IMR-90 (cell line): ENCODE data around the gene MYO9A. TPM values are rescaled to one million over a fixed set of nuclear protein-coding genes. Genes with fewer than 3 reads are reported as not detected.

Experiments used
- ATAC-seq: fragments of 200-7000 bp; cut with Tn5 transposase; 2 replicates; pipeline ENCODE4 v1.9.1; 2020; ENCODE audit warnings: low read depth, mild to moderate bottlenecking, moderate library complexity
- BruUV-seq: library from RNA; stranded (reverse); fragments of 400-500 nt; replicated peaks from 2 replicates; lab custom pipeline; 2021; lab: Mats Ljungman, UMichigan
- CTCF ChIA-PET: fragments of 300-600 bp; formaldehyde crosslinking; extraction: SDS; loops from one replicate; lab custom pipeline; 2021; ENCODE audit warnings: antibody characterized with exemption; lab: Yijun Ruan, JAX
- POLR2A ChIA-PET: fragments of 300-600 bp; sonication (Branson Sonifier 250); formaldehyde crosslinking; loops from one replicate; lab custom pipeline; 2022; ENCODE audit warnings: antibody characterized with exemption; ENCODE audit not compliant: unreplicated experiment; lab: Charles Lee
- DNase-seq: peaks from one replicate; pipeline ENCODE4 v3.0.0; 2013
- H2AFZ ChIP-seq: replicated peaks from 2 replicates; pipeline ENCODE3; 2013; ENCODE audit warnings: low read length, mild to moderate bottlenecking; ENCODE audit not compliant: poor library complexity
- H2AK5ac ChIP-seq: 2 replicates; pipeline ENCODE4 v1.6.1; 2013; ENCODE audit warnings: low read depth, low read length, inconsistent platforms
- H2AK9ac ChIP-seq: replicated peaks from 2 replicates; pipeline ENCODE3; 2013; ENCODE audit warnings: mild to moderate bottlenecking, low read depth, low read length, moderate library complexity; ENCODE audit not compliant: poor library complexity
- H2BK120ac ChIP-seq: 2 replicates; pipeline ENCODE4 v1.6.1; 2013; ENCODE audit warnings: low read depth, low read length, inconsistent platforms
- H2BK15ac ChIP-seq: 3 replicates; pipeline ENCODE4 v1.6.1; 2013; ENCODE audit warnings: low read depth, low read length, inconsistent platforms
- H2BK20ac ChIP-seq: 2 replicates; pipeline ENCODE4 v1.6.1; 2013; ENCODE audit warnings: low read depth, mild to moderate bottlenecking, inconsistent platforms, low read length, moderate library complexity
- H2BK5ac ChIP-seq: 2 replicates; pipeline ENCODE4 v1.6.1; 2013; ENCODE audit warnings: mild to moderate bottlenecking, low read depth, low read length, inconsistent platforms; ENCODE audit not compliant: poor library complexity, severe bottlenecking
- H3K14ac ChIP-seq: replicated peaks from 2 replicates; pipeline ENCODE4 v1.6.1; 2013; ENCODE audit warnings: low read depth, low read length, inconsistent platforms
- H3K18ac ChIP-seq: 2 replicates; pipeline ENCODE4 v1.6.1; 2013; ENCODE audit warnings: low read depth, low read length, control low read depth
- H3K23ac ChIP-seq: 2 replicates; pipeline ENCODE4 v1.6.1; 2013; ENCODE audit warnings: low read depth, low read length, inconsistent platforms
- H3K27ac ChIP-seq: 2 replicates; pipeline ENCODE4 v1.5.1; 2013; ENCODE audit warnings: mild to moderate bottlenecking, control low read depth, low read length; ENCODE audit not compliant: insufficient read depth
- H3K27me3 ChIP-seq: 2 replicates; pipeline ENCODE4 v1.6.1; 2013; ENCODE audit warnings: low read length; ENCODE audit not compliant: control insufficient read depth, insufficient read depth
- H3K36me3 ChIP-seq: 2 replicates; pipeline ENCODE4 v1.6.1; 2013; ENCODE audit warnings: low read length, mixed read lengths; ENCODE audit not compliant: control insufficient read depth, insufficient read depth
- H3K4ac ChIP-seq: 2 replicates; pipeline ENCODE4 v1.6.1; 2013; ENCODE audit warnings: low read depth, low read length, inconsistent platforms
- H3K4me1 ChIP-seq: 2 replicates; pipeline ENCODE4 v1.6.1; 2013; ENCODE audit warnings: low read length, mixed read lengths; ENCODE audit not compliant: control insufficient read depth, insufficient read depth
- H3K4me2 ChIP-seq: 2 replicates; pipeline ENCODE4 v1.6.1; 2013; ENCODE audit warnings: low read depth, mild to moderate bottlenecking, control low read depth, low read length, moderate library complexity
- H3K4me3 ChIP-seq: 2 replicates; pipeline ENCODE4 v1.5.1; 2013; ENCODE audit warnings: low read depth, mild to moderate bottlenecking, control low read depth, low read length, moderate library complexity; ENCODE audit not compliant: insufficient read depth
- H3K56ac ChIP-seq: 2 replicates; pipeline ENCODE4 v1.6.1; 2013; ENCODE audit warnings: low read length, inconsistent platforms; ENCODE audit not compliant: insufficient read depth; ENCODE audit errors: extremely low read depth
- H3K79me1 ChIP-seq, 2 experiments: 2 replicates each; pipeline ENCODE4 v1.6.1; 2013; ENCODE audit warnings: low read length in 2 of 2, inconsistent platforms in 1 of 2, low read depth in 1 of 2
- H3K9ac ChIP-seq: 2 replicates; pipeline ENCODE4 v1.6.1; 2013; ENCODE audit warnings: low read depth, low read length, control low read depth
- H3K9me1 ChIP-seq: 2 replicates; pipeline ENCODE4 v1.6.1; 2013; ENCODE audit warnings: low read length, inconsistent platforms; ENCODE audit not compliant: insufficient read depth
- H3K9me3 ChIP-seq: 2 replicates; pipeline ENCODE4 v1.6.1; 2013; ENCODE audit warnings: low read length; ENCODE audit not compliant: control insufficient read depth, insufficient read depth
- H4K20me1 ChIP-seq: 2 replicates; pipeline ENCODE4 v1.6.1; 2013; ENCODE audit warnings: low read length, inconsistent platforms; ENCODE audit not compliant: insufficient read depth
- H4K5ac ChIP-seq: 2 replicates; pipeline ENCODE4 v1.6.1; 2013; ENCODE audit warnings: mild to moderate bottlenecking, low read depth, low read length, control low read depth
- H4K8ac ChIP-seq, 2 experiments: 2 replicates each; pipeline ENCODE4 v1.6.1; 2013; ENCODE audit warnings: low read depth in 2 of 2, low read length in 2 of 2, control low read depth in 1 of 2, inconsistent platforms in 1 of 2
- H4K91ac ChIP-seq: 2 replicates; pipeline ENCODE4 v1.6.1; 2013; ENCODE audit warnings: low read depth, low read length, inconsistent platforms; ENCODE audit not compliant: insufficient read depth
- RAD21 ChIP-seq: IDR thresholded peaks from 2 replicates; pipeline ENCODE4 v1.6.1; 2012; ENCODE audit warnings: low read length, improper control_type of control experiment
- WGBS, 2 experiments: methylation state at CpG; one replicate each; pipeline versions ENCODE4 v1.1.5 to v1.1.7; 2013; ENCODE audit warnings: missing lambda C conversion rate in 2 of 2; ENCODE audit not compliant: insufficient read length in 1 of 2; ENCODE audit errors: extremely low coverage in 2 of 2; 5-methylcytosine and 5-hydroxymethylcytosine counted together
- dilution Hi-C: fragments of 300-500 bp; cut with HindIII; formaldehyde crosslinking; loops from one replicate; pipeline ENCODE4 v1.14.3; 2018; ENCODE audit warnings: low sequenced_read_pairs; ENCODE audit not compliant: unreplicated experiment
- in situ Hi-C: fragments of 300-500 bp; cut with MboI; formaldehyde crosslinking; loops from 3 replicates; pipeline ENCODE4 v1.14.3; 2019; ENCODE audit warnings: low sequenced_read_pairs, inconsistent platforms, mixed read lengths
- intact Hi-C: fragments of 100-400 bp; cut with micrococcal nuclease; formaldehyde crosslinking; loops from 2 replicates; pipeline ENCODE4 v1.10.0; 2022
- polyA plus RNA-seq, 3 experiments: library from polyadenylated mRNA; depleted of rRNA; stranded (reverse); fragments of >200 nt; gene quantifications; 2 replicates each; pipeline ENCODE4 v1.2.3, GENCODE V29; 2012; ENCODE audit warnings: low replicate concordance in 1 of 3
- total RNA-seq: library from RNA; depleted of rRNA; stranded (reverse); fragments of >200 nt; gene quantifications from 2 replicates; pipeline ENCODE4 v1.2.3, GENCODE V29; 2012

Gene MYO9A
- total and polyA plus RNA-seq, 2 of the 4 experiments (the other 2 are of a cell fraction), result 6.0 to 49.5 TPM

DNA sequence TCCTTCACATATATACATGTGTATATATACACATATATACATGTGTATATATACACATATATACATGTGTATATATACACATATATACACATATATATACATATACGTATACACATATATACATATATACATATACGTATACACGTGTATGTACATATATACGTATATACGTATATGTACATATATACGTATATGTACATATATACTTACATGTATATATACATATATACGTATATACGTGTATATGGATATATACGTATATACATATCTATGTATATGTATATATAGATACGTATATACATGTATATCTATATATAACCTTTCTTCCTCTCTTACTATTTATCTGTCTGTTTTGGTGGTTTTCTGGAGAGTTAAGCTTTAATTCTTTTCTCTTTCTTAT is 192.8 kb downstream of the MYO9A start:
- no peak overlapping the region for H3K4me3 ChIP-seq
- POLR2A ChIA-PET, result no interaction called here
- no peaks in the 10 kb centered on the region for H3K9me3 ChIP-seq
- H3K4me1 ChIP-seq, result peaks cover 2% of the 10 kb centered on the region; the same call in 1 of the 2 replicates
- no CpG with 5 or more reads among the region's 10 CpGs for WGBS, 2 experiments
- no peak overlapping the region for H3K56ac ChIP-seq
- H4K8ac ChIP-seq, result no peak overlapping the region
- H3K9ac ChIP-seq, result no peak overlapping the region
- H2AK9ac ChIP-seq, result no peak overlapping the region
- no peak overlapping the region for H3K4ac ChIP-seq
- H2BK5ac ChIP-seq, result no peak overlapping the region
- peaks cover 11% of the 10 kb centered on the region for H3K9me1 ChIP-seq
- no peak overlapping the region for H3K14ac ChIP-seq
- no peak overlapping the region for H2BK20ac ChIP-seq
- H3K4me2 ChIP-seq, result no peak overlapping the region
- in situ Hi-C loops, result no loop called here
- H3K79me1 ChIP-seq, result no peaks in the 10 kb centered on the region
- no peak overlapping the region for H4K91ac ChIP-seq
- intact Hi-C loops, result no loop called here
- DNase-seq (no peak), ATAC-seq (no peak)
- no peak overlapping the region for H4K5ac ChIP-seq
- no peaks in the 10 kb centered on the region for H3K27me3 ChIP-seq
- H3K36me3 ChIP-seq, result peaks cover 1% of the 10 kb centered on the region
- H2AK5ac ChIP-seq, result no peak overlapping the region
- H3K18ac ChIP-seq, result no peak overlapping the region
- no peak overlapping the region for H2BK15ac ChIP-seq
- TF ChIP-seq RAD21, result no peak
- no peak overlapping the region for H3K27ac ChIP-seq
- CTCF ChIA-PET, result no interaction called here
- dilution Hi-C loops, result no loop called here
- H3K23ac ChIP-seq, result no peak overlapping the region
- BruUV-seq, result no TSS peak
- no peaks in the 10 kb centered on the region for H4K20me1 ChIP-seq
- H2AFZ ChIP-seq, result no peak overlapping the region
- H2BK120ac ChIP-seq, result no peak overlapping the region
